ENCODE results near the gene DTNA. TPM values are rescaled to one million over a fixed set of nuclear protein-coding genes. Genes with fewer than 3 reads are reported as not detected.

DTNA gene
- total RNA-seq, 4 donors from 2014 or later = 6.7 to 30.5 (median 9.5) TPM

DNA sequence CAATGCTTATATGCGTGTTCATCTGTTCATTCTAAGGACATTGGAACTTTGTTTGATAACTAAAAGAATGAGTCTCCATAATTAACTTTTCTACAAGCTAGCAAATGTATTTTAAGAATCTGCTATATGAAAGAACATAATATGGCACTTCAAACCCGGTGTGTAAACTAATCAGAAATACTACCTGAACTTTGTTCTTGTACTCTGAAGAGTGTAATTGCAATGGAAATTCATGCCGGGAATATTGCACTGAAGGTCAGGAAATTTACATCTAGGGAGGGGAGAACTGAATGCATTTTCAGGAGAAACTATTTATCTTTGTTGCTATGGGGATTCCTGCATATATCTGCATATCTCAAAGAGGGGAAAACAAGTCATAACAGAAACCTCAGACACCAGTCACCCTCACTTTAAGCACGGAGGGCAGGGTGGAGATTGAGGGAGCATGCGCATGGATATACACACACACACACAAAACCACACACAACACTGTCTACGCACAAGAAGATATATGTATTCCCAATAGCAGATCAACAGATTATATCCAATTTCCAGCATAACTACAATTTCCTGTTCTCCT is 76.2 kb downstream of the DTNA start:
- Histone ChIP-seq H3K9me3 (no peaks in the 10 kb centered on the region), H3K4me3 (no peak overlapping the region), H3K27ac (no peak overlapping the region), H3K4me1 (no peaks in the 10 kb centered on the region), H3K27me3 (no peaks in the 10 kb centered on the region), H3K36me3 (no peaks in the 10 kb centered on the region)
- no peak for DNase-seq
- TF ChIP-seq POLR2A (IDR thresholded peaks at IDR 0.05) = no peak
- TF ChIP-seq, protein P1, sequence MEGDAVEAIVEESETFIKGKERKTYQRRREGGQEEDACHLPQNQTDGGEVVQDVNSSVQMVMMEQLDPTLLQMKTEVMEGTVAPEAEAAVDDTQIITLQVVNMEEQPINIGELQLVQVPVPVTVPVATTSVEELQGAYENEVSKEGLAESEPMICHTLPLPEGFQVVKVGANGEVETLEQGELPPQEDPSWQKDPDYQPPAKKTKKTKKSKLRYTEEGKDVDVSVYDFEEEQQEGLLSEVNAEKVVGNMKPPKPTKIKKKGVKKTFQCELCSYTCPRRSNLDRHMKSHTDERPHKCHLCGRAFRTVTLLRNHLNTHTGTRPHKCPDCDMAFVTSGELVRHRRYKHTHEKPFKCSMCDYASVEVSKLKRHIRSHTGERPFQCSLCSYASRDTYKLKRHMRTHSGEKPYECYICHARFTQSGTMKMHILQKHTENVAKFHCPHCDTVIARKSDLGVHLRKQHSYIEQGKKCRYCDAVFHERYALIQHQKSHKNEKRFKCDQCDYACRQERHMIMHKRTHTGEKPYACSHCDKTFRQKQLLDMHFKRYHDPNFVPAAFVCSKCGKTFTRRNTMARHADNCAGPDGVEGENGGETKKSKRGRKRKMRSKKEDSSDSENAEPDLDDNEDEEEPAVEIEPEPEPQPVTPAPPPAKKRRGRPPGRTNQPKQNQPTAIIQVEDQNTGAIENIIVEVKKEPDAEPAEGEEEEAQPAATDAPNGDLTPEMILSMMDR (IDR thresholded peaks at IDR 0.05) = no peak

DNA sequence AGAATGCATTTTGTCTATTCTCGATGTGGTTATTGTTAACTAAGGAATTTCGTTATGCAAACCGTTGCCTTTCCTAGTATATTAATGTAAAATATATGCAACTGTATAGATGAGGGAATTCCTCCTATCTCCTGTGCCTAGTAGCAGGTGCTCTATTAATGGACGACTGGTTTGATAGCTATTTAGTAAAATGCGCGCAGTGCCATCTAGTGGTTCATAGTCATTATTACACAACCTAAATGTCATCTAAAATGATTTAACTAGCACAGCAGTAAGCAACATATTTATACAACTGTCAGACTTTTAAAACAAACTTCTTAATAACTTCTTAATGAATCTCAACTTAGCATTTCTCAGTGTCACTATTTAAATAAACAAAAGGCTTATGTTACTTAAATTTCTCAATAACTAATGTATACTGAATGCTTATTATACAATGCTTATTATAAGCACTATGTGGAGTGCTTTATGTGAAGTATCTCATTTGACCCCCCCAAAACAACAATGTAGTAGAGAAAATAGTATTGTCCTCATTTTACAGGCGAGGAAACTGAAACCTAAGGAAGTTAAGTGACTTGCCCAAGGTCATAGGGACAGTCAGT is 77.9 kb downstream of the DTNA start:
- DNase-seq = peak in 1 of 3 donors; percentile 69
- no peak for TF ChIP-seq POLR2A (IDR thresholded peaks at IDR 0.05)
- TF ChIP-seq, protein P1 (IDR thresholded peaks at IDR 0.05) = peak; percentile 23 to 92 (median 77)
- no peak overlapping the region for H3K4me3 ChIP-seq

DNA sequence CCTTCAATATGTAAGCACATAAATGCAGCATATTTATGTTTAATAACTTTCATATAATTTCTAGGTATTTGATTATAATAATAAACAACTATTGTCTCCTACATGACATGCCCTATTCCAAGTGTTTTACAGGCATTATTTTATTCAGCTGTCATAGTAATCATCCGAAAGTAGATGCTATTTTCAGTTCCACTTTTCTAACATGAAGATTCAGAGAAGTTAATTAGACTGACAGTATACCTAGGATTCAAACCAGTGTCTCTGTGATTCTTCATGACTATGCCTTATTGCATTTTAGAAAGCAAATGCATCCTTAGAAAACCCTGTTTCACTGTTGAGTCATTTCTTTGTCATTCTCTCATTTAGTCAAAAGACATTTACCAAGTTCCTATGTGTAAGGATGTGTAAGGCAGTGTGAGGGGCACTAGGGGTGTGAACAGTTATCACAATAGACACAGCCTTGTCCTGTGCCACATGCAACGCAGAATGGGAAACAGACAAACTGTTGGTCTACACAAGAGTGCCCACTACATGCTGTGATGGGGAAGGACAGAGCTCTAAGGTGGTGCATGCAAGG is 79.8 kb downstream of the DTNA start:
- H3K36me3 ChIP-seq = no peaks in the 10 kb centered on the region
- no peaks in the 10 kb centered on the region for H3K27me3 ChIP-seq
- DNase-seq = no peak
- no peak overlapping the region for H3K4me3 ChIP-seq
- no peaks in the 10 kb centered on the region for H3K9me3 ChIP-seq
- H3K27ac ChIP-seq = no peak overlapping the region
- no peaks in the 10 kb centered on the region for H3K4me1 ChIP-seq
- TF ChIP-seq, protein P1 (IDR thresholded peaks at IDR 0.05) = no peak
- TF ChIP-seq POLR2A (IDR thresholded peaks at IDR 0.05) = no peak

More for the DNA sequence above, 77.9 kb downstream of the DTNA start:
- no peaks in the 10 kb centered on the region for H3K4me1 ChIP-seq
- no peaks in the 10 kb centered on the region for H3K27me3 ChIP-seq
- H3K27ac ChIP-seq = no peak overlapping the region
- no peaks in the 10 kb centered on the region for H3K36me3 ChIP-seq
- no peaks in the 10 kb centered on the region for H3K9me3 ChIP-seq

DNA sequence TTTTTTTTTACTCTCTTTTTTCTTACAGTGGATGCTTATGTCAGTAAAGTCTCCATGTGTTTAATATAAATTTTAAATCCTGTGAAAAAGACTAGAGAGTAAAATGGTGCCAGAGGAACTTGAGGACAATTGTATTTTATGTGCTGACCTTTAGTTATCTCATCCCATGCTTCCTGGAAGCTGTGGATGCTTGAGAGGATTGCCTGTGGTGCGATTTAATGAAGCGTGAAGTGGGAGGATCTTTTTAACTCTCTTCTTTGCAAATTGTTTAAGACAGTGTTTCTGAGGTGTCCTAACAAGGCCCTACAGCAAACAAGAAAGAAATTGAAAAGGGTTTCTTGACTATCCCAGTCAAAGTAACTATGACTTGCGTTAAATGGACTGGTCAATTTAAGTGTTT is 84.2 kb downstream of the DTNA start:
- no peak overlapping the region for H3K4me3 ChIP-seq
- H3K9me3 ChIP-seq = no peaks in the 10 kb centered on the region
- no peak for TF ChIP-seq POLR2A (IDR thresholded peaks at IDR 0.05)
- TF ChIP-seq, protein P1 (IDR thresholded peaks at IDR 0.05) = no peak
- no peak overlapping the region for H3K27ac ChIP-seq
- no peak for DNase-seq
- H3K36me3 ChIP-seq = no peaks in the 10 kb centered on the region
- H3K27me3 ChIP-seq = no peaks in the 10 kb centered on the region
- H3K4me1 ChIP-seq = no peaks in the 10 kb centered on the region

DNA sequence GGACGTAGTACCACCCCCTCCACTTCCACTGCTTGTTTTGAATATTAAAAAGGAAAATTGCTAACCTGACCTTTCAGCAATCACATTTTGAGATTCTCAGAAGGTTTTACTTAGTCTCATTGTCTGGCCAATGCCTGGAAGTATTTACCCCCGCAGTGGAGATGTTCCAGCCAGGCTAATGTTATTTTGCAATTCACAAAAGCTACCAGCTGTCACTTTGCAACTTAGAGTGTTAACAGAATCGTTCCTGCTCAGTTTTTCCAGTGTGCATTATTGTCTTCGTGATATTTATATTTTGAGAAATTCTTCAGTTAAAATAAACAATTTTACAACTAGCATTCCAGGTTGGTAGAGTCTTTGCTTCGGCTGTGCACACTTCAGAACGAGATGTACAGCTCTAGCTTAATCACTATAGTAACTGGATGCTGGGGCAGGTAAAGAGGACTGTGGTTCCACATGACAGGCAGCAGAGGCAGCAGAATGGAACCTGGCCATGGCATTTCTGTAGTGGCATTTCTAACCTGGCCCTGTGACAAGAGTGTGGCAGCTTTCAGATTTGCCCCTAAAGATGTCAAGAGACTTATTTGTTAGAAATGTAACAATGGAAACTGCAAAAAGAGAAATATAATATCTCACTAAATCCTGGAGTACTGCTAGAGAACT is 85.1 kb downstream of the DTNA start:
- Histone ChIP-seq H3K27me3 (no peaks in the 10 kb centered on the region), H3K9me3 (no peaks in the 10 kb centered on the region), H3K4me3 (no peak overlapping the region), H3K36me3 (no peaks in the 10 kb centered on the region), H3K27ac (no peak overlapping the region), H3K4me1 (no peaks in the 10 kb centered on the region)
- DNase-seq = no peak
- TF ChIP-seq POLR2A (IDR thresholded peaks at IDR 0.05) = no peak
- TF ChIP-seq, protein P1 (IDR thresholded peaks at IDR 0.05) = no peak

All from Peyer's patch (tissue), 4 donors.